ENCODE results near the gene PCDH8.

PCDH8 gene

DNA sequence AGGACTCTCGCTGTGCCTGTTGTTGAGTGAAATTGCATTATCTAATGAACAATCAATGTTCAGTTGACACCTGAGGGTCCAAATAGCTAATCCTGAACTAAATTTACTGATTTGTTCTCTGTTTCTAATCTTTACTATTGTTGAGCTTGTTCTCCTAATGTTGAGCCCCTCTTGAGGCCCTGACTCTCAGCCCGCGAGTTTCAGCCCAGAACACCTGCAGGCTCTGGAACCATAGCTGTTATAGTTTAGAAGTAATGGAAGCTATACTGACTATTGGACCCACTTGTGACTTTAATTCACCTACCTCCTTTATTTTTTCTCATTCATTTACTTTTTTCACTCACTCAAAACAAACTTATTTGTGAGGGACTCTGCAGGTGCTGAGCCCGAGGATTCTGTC, 20.6 kb upstream of the PCDH8 start:
- DNase-seq (ENCODE audit: extremely low read depth, low read depth), result no peak
- TF ChIP-seq, protein P1, sequence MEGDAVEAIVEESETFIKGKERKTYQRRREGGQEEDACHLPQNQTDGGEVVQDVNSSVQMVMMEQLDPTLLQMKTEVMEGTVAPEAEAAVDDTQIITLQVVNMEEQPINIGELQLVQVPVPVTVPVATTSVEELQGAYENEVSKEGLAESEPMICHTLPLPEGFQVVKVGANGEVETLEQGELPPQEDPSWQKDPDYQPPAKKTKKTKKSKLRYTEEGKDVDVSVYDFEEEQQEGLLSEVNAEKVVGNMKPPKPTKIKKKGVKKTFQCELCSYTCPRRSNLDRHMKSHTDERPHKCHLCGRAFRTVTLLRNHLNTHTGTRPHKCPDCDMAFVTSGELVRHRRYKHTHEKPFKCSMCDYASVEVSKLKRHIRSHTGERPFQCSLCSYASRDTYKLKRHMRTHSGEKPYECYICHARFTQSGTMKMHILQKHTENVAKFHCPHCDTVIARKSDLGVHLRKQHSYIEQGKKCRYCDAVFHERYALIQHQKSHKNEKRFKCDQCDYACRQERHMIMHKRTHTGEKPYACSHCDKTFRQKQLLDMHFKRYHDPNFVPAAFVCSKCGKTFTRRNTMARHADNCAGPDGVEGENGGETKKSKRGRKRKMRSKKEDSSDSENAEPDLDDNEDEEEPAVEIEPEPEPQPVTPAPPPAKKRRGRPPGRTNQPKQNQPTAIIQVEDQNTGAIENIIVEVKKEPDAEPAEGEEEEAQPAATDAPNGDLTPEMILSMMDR (IDR thresholded peaks at IDR 0.05; ENCODE audit: low read depth, low read length), result no peak

DNA sequence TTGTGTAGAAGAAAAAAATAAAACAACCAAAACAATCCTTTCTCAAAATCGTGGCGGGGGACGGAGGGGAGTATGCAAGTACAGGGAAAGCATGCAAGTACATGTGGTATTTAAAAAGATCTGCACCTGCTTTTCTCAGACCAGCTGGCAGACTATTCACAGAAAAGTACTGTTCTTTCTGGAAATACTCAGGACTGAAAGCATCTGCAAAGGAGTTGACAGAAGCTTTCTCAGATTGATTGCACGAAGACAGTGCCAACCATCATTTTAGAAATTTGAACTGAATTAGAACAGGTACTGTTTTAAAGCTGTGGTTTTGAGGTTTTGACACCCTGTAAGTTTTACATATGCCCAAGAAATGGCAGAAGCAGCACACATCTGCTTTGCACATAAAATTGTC, 19.8 kb upstream of the PCDH8 start:
- TF ChIP-seq, protein P1 (IDR thresholded peaks at IDR 0.05; ENCODE audit: low read depth, low read length), result no peak
- no peak for DNase-seq (ENCODE audit: extremely low read depth, low read depth)

DNA sequence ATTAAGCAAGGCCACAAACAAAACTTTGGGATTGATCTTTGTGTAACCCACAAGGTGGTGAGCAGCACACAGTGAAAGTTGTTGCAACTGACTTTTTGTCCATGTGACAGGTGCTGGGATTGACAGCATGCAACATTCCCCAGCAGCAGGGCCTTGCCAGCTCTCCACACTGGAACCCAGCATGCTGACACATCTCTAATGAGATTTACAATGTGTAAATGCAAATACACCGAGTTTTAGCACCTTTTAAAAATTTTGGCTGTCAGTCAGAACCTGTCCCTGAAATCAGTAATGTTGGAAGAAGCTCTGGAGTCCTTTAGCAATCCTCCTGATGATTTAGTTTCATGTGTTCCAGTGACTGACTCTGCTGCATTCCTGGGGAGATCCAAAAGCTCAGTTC, 16.5 kb upstream of the PCDH8 start:
- no peak for DNase-seq (ENCODE audit: extremely low read depth, low read depth)
- TF ChIP-seq, protein P1 (IDR thresholded peaks at IDR 0.05; ENCODE audit: low read depth, low read length), result no peak

DNA sequence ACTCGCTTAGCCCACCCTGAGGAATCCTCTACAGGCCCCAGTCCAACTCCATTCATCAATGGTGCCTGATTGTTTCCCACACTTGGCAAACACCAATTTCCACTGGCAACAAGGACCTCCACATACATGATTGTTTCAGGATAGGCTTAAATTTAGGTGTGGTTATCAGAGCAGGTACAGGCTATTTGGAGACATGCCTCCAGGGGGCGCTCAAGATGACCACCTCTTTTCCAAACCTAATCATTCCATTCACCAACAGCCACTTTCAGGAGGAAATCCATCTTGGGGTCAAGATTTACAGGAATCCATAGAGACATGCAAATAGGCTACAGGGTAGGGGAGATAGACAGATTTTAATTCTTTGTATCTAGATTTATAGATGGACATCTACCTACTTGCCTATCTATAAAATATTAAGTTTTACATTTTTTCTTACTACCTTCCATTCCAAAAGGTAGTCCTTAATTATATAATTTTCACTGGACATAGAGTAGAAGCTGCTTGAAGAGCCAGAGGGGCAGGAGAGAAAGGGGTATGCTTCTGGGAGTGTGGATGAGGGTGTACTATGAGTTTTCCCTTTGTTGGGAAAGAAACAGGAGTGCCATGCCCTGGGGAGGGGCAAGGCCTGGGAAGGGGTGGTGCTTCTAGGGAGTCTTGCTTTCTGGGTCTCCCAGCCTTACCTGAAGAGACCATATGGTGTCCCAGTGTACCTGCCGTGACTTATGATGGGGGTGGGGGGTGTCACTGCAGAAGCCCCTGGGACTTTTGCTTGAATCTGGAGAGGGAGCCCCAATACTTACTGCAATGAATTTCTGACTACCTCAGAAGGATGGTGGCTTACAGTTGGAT, 14.1 kb upstream of the PCDH8 start:
- no peak for DNase-seq (ENCODE audit: extremely low read depth, low read depth)
- TF ChIP-seq, protein P1 (IDR thresholded peaks at IDR 0.05; ENCODE audit: low read depth, low read length), result peak; percentile 40

DNA sequence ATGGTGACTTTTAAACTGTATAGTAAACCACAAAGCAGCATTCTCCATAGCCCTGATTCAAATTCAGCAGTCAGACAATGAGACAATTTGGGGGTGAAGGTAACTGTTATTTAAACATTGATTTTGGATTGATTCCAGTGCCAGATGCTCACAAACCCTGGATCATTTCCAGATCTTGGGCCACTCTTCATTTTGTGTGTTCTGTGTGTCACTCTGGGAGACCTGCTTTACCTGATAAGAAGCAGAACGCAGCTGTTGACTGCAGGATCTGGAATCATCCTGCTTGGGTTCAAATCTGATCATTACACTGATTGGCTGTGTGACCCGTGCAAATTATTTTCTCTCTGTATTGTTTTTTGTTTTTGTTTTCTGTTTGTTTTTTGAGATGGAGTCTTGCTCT, 4.0 kb upstream of the PCDH8 start:
- DNase-seq (ENCODE audit: extremely low read depth, low read depth), result no peak
- TF ChIP-seq, protein P1 (IDR thresholded peaks at IDR 0.05; ENCODE audit: low read depth, low read length), result no peak

DNA sequence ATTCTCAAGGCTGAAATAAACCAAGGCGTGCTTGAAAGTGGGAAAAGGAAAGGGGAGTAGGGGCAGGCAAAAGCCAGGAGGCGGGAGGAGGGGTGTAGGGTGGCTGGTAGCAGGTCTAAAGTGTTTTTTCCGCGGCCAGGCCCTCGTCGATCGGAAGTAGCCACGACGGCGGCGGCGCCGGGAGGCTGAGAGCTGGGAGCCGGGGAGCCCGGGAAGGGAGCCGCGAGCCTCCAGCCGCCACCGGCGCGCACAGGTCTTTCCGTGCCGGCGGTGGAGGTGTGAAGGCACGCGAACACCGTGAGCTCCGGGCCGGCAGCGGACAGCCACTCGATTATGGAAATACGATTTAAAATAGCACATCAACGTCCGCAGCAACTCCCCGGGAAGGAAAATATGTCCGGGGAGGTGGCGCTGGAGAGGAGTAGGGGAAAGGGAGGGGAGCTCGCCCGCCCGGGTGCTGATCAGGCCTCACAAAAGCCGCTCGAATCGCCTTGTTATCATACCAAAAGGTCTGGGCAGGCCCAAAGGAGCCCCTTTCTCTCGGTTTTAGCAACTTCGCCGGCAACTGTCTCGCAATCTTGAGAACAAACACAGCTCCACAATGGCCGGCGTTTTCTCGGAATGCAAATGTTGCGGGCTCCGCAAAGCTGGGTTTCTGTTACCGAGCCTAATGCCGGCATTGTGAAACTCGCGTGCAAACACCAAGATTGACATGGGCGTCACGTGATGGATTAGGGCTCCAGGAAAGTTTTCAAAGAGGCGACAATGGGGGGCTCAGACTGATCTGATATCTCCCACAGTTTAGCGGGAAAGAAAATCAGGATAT, 2.9 kb upstream of the PCDH8 start:
- TF ChIP-seq, protein P1 (IDR thresholded peaks at IDR 0.05; ENCODE audit: low read depth, low read length), result no peak
- DNase-seq (ENCODE audit: extremely low read depth, low read depth), result no peak

All from AG09319 (cell line).